ENCODE measurements around the gene NAV2. TPM values are rescaled to one million over a fixed set of nuclear protein-coding genes. Genes with fewer than 3 reads are reported as not detected.

Gene NAV2
- total RNA-seq, 1 donor from 2014 or later = 33.2 TPM

- DNase-seq (ENCODE audit: low spot score) (no peak), ATAC-seq (no peak)
- intact Hi-C loops (cut with DNase I) = no loop called here
Measured at GRCh38 chr11:19842505-19842904, 129.9 kb downstream of the NAV2 start.

GRCh38 chr11:19843079-19843478 is 130.4 kb downstream of the NAV2 start:
- no peak for DNase-seq (ENCODE audit: low spot score)
- intact Hi-C loops (cut with DNase I) = no loop called here
- ATAC-seq = no peak

- ATAC-seq (no peak), DNase-seq (ENCODE audit: low spot score) (no peak)
- intact Hi-C loops (cut with DNase I) = no loop called here
Measured at GRCh38 chr11:19844012-19844411, 131.4 kb downstream of the NAV2 start.

GRCh38 chr11:19844806-19845205 is 132.2 kb downstream of the NAV2 start:
- DNase-seq (ENCODE audit: low spot score) = no peak
- intact Hi-C loops (cut with DNase I) = no loop called here
- ATAC-seq = no peak

GRCh38 chr11:19845626-19846025 is 133.0 kb downstream of the NAV2 start:
- ATAC-seq (no peak), DNase-seq (ENCODE audit: low spot score) (no peak)
- intact Hi-C loops (cut with DNase I) = no loop called here

GRCh38 chr11:19846654-19847305 is 134.1 kb downstream of the NAV2 start:
- ATAC-seq (no peak), DNase-seq (ENCODE audit: low spot score) (no peak)
- intact Hi-C loops (cut with DNase I) = no loop called here

- intact Hi-C loops (cut with DNase I) = no loop called here
- ATAC-seq (no peak), DNase-seq (ENCODE audit: low spot score) (no peak)
Measured at GRCh38 chr11:19848219-19848618, 135.6 kb downstream of the NAV2 start.

- intact Hi-C loops (cut with DNase I) = no loop called here
- no peak for DNase-seq (ENCODE audit: low spot score)
- ATAC-seq = no peak
Measured at GRCh38 chr11:19849107-19849789, 136.6 kb downstream of the NAV2 start.

- DNase-seq (ENCODE audit: low spot score) (no peak), ATAC-seq (no peak)
- intact Hi-C loops (cut with DNase I) = no loop called here
Measured at GRCh38 chr11:19849947-19850593, 137.4 kb downstream of the NAV2 start.

GRCh38 chr11:19852288-19852687 is 139.7 kb downstream of the NAV2 start:
- intact Hi-C loops (cut with DNase I) = no loop called here

GRCh38 chr11:19853016-19853415 is 140.4 kb downstream of the NAV2 start:
- DNase-seq (ENCODE audit: low spot score) = no peak
- intact Hi-C loops (cut with DNase I) = no loop called here
- no peak for ATAC-seq

More at GRCh38 chr11:19852288-19852687, 139.7 kb downstream of the NAV2 start:
- DNase-seq (ENCODE audit: low spot score) (no peak), ATAC-seq (no peak)

GRCh38 chr11:19853920-19854319 is 141.3 kb downstream of the NAV2 start:
- ATAC-seq (no peak), DNase-seq (ENCODE audit: low spot score) (no peak)
- intact Hi-C loops (cut with DNase I) = no loop called here

GRCh38 chr11:19861171-19861570 is 148.5 kb downstream of the NAV2 start:
- intact Hi-C loops (cut with DNase I) = no loop called here
- no peak for DNase-seq (ENCODE audit: low spot score)
- no peak for ATAC-seq

GRCh38 chr11:19862091-19862490 is 149.5 kb downstream of the NAV2 start:
- DNase-seq (ENCODE audit: low spot score) = no peak
- intact Hi-C loops (cut with DNase I) = no loop called here
- no peak for ATAC-seq

- peak; percentile 37 for ATAC-seq
- intact Hi-C loops (cut with DNase I) = no loop called here
Measured at GRCh38 chr11:19864141-19865140, 151.8 kb downstream of the NAV2 start.

GRCh38 chr11:19866037-19866436 is 153.4 kb downstream of the NAV2 start:
- no peak for DNase-seq (ENCODE audit: low spot score)
- no peak for ATAC-seq
- intact Hi-C loops (cut with DNase I) = no loop called here

More at GRCh38 chr11:19864141-19865140, 151.8 kb downstream of the NAV2 start:
- DNase-seq (ENCODE audit: low spot score) = no peak

- intact Hi-C loops (cut with DNase I) = no loop called here
- no peak for ATAC-seq
- DNase-seq (ENCODE audit: low spot score) = no peak
Measured at GRCh38 chr11:19866521-19866920, 153.9 kb downstream of the NAV2 start.

- DNase-seq (ENCODE audit: low spot score) (no peak), ATAC-seq (no peak)
- intact Hi-C loops (cut with DNase I) = no loop called here
Measured at GRCh38 chr11:19867064-19867463, 154.4 kb downstream of the NAV2 start.

- ATAC-seq = no peak
- DNase-seq (ENCODE audit: low spot score) = no peak
- intact Hi-C loops (cut with DNase I) = no loop called here
Measured at GRCh38 chr11:19868281-19868821, 155.7 kb downstream of the NAV2 start.
